Prostate gland (tissue), 2 donors: ENCODE results near the gene BCL7A. TPM values are rescaled to one million over a fixed set of nuclear protein-coding genes. Genes with fewer than 3 reads are reported as not detected.

Experiments
- DNase-seq: peaks from one replicate; pipeline ENCODE4 v3.0.0-alpha.2; 2019; ENCODE audit warnings: low spot score
- H3K27ac ChIP-seq, 2 donors: fragments of 200-600 bp; sonication (generic); 2 replicates each; pipeline ENCODE4 v1.5.1; 2017 to 2019
- H3K27me3 ChIP-seq: fragments of 200-600 bp; sonication (generic); replicated peaks from 2 replicates; pipeline ENCODE4 v1.5.1; 2019; ENCODE audit not compliant: insufficient read depth
- H3K36me3 ChIP-seq, 2 donors: fragments of 200-600 bp; sonication (generic); 1 replicate in 1 of 2; 2 replicates in 1 of 2; pipeline versions ENCODE4 v1.5.1 to v1.8.1; 2017 to 2019
- H3K4me1 ChIP-seq: fragments of 200-600 bp; sonication (generic); replicated peaks from 2 replicates; pipeline ENCODE4 v1.5.1; 2019
- H3K4me3 ChIP-seq, 2 donors: fragments of 200-600 bp; sonication (generic); 2 replicates each; pipeline ENCODE4 v1.5.1; 2017 to 2019
- H3K9me3 ChIP-seq: fragments of 200-600 bp; sonication (generic); 2 replicates; pipeline ENCODE4 v1.5.1; 2017
- POLR2A ChIP-seq: fragments of 450-650 bp; IDR thresholded peaks from one replicate; pipeline ENCODE4 v1.6.1; 2016; ENCODE audit warnings: antibody characterized with exemption, mild to moderate bottlenecking
- POLR2AphosphoS5 ChIP-seq: sonication (generic); formaldehyde crosslinking; IDR thresholded peaks from one replicate; pipeline ENCODE4 v1.6.1; 2017; ENCODE audit warnings: antibody characterized with exemption
- WGBS: methylation state at CpG from one replicate; pipeline ENCODE4 v1.1.5; 2018; 5-methylcytosine and 5-hydroxymethylcytosine counted together
- intact Hi-C: fragments of 100-400 bp; cut with DNase I; formaldehyde crosslinking; loops from one replicate; pipeline ENCODE4 v1.14.2; 2022
- total RNA-seq, 2 donors: library from RNA; depleted of rRNA; stranded (reverse); fragments of >200 nt; gene quantifications; one replicate each; pipeline ENCODE4 v1.1.0, GENCODE V29; 2016
- TF ChIP-seq, protein P1 (sequence below), 4 experiments: fragments of 200-600 bp in 2 of 4; fragments of 450-650 bp in 2 of 4; sonication (generic) in 2 of 4; IDR thresholded peaks; 1 replicate in 3 of 4; 2 replicates in 1 of 4; pipeline ENCODE4 v1.5.1; 2016 to 2019; ENCODE audit warnings: antibody characterized with exemption in 4 of 4, mild to moderate bottlenecking in 2 of 4, moderate library complexity in 2 of 4

Gene BCL7A
- total RNA-seq, 2 donors from 2014 or later: 10.3 to 15.4 TPM

DNA sequence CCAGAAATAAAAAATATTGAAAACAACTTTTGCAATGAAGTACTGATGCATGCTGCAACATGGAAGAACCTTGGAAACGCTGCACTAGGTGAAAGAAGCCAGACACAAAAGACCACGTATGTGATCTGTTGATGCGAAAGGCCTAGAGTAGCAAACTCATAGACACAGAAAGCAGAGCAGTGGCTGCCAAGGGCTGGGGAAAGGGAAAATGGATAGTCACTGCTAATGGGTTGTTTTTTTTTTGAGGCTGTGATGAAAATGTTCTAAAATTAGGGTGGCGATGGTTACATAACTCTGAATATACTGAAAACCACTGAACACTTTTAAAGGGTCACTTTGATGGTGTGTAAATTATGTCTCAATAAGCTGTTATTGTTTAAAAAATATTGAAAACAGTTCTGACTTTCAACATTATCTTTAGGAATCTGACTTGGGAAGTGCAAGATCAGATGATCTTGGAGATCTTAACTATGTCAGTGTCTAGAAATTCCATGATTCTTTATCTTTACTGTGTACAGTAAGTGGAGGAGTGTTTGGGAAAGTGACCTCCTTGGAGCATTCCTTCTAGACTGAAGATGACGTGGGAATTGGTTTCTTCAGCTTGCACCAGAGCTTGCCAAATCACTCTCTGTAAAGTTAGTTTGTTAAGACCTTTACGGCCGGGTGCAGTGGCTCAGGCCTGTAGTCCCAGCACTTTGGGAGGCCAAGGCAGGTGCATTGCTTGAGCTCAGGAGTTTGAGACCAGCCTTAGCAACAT is 69.3 kb downstream of the BCL7A start:
- no peaks in the 10 kb centered on the region for H3K4me1 ChIP-seq
- no peaks in the 10 kb centered on the region for H3K27me3 ChIP-seq
- no peaks in the 10 kb centered on the region for H3K9me3 ChIP-seq
- H3K4me3 ChIP-seq: no peak overlapping the region
- 33% methylated on average over 7 of the region's 7 CpGs for WGBS
- peak overlapping the region; percentile 18 to 30 for H3K27ac ChIP-seq
- intact Hi-C loops: no loop called here
- no peak for DNase-seq
- no peaks in the 10 kb centered on the region for H3K36me3 ChIP-seq
- TF ChIP-seq, protein P1, sequence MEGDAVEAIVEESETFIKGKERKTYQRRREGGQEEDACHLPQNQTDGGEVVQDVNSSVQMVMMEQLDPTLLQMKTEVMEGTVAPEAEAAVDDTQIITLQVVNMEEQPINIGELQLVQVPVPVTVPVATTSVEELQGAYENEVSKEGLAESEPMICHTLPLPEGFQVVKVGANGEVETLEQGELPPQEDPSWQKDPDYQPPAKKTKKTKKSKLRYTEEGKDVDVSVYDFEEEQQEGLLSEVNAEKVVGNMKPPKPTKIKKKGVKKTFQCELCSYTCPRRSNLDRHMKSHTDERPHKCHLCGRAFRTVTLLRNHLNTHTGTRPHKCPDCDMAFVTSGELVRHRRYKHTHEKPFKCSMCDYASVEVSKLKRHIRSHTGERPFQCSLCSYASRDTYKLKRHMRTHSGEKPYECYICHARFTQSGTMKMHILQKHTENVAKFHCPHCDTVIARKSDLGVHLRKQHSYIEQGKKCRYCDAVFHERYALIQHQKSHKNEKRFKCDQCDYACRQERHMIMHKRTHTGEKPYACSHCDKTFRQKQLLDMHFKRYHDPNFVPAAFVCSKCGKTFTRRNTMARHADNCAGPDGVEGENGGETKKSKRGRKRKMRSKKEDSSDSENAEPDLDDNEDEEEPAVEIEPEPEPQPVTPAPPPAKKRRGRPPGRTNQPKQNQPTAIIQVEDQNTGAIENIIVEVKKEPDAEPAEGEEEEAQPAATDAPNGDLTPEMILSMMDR (IDR thresholded peaks at IDR 0.05): no peak
- TF ChIP-seq POLR2AphosphoS5: no peak
- no peak for TF ChIP-seq POLR2A

DNA sequence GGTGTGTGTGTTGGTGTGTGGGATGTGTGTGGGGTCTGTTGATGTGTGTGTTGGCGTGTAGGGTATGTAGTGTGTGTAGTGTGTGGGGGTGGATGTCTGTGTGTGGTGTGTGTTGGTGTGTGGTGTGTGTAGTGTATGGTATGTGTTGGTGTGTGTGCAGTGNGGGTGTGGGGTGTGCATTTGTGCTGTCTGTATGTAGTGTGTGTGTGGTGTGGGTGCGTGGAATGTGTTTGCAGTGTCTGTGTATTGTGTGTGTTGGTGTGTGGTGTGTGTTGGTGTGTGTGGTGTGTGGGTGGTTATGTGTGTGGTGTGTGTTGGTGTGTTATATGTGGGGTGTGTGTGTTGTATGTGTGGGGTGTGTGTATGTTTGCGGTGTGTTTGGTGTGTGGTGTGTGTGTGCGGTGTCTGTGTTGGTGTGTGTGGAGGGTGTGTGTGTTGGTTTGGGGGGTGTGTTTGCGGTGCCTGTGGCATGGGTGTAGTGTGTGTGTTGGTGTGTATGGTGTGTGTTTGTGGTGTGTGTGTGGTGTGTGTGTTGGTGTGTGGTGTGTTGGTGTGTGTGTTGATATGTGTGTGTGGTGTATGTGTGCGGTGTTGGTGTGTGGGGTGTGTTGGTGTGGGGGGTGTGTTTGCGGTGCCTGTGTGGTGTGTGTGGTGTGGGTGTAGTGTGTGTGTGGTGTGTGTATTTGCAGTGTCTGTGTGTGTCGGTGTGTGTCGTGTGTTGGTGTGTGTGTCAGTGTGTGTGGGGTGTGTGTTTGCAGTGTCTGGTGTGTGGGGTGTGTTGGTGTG is 71.6 kb downstream of the BCL7A start:
- 88% methylated on average over 9 of the region's 9 CpGs for WGBS
- no peaks in the 10 kb centered on the region for H3K9me3 ChIP-seq
- no peaks in the 10 kb centered on the region for H3K27me3 ChIP-seq
- no peak for DNase-seq
- no peak overlapping the region for H3K27ac ChIP-seq
- no peak overlapping the region for H3K4me3 ChIP-seq
- intact Hi-C loops: no loop called here
- no peaks in the 10 kb centered on the region for H3K36me3 ChIP-seq
- peaks cover 22% of the 10 kb centered on the region for H3K4me1 ChIP-seq
- no peak for TF ChIP-seq POLR2A
- TF ChIP-seq POLR2AphosphoS5: no peak
- TF ChIP-seq, protein P1 (IDR thresholded peaks at IDR 0.05): no peak

DNA sequence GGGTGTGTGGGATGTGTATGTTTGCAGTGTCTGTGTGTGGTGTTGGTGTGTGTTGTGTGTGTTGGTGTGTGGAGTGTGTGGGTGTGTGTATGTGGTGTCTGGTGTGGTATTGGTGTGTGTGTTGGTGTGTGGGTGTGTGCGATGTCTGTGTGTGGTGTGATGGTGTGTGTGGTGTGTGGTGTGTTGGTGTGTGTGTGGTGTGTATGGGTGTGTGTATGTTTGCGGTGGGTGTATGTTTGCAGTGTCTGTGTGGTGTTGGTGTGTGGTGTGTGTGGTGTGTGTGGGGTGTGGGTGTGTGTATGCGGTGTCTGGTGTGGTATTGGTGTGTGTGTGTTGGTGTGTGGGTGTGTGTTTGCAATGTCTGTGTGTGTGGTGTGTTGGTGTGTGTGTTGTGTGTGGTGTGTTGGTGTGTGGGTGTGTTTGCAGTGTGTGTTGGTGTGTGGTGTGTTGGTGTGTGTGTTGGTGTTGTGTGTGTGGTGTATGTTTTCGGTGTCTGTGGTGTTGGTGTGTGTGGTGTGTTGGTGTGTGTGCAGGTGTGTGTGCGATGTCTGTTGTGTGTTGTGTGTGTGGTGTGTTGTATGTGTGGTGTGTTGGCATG is 72.6 kb downstream of the BCL7A start:
- Histone ChIP-seq H3K4me3 (no peak overlapping the region), H3K27me3 (no peaks in the 10 kb centered on the region), H3K27ac (no peak overlapping the region), H3K9me3 (no peaks in the 10 kb centered on the region), H3K36me3 (no peaks in the 10 kb centered on the region), H3K4me1 (peaks cover 27% of the 10 kb centered on the region)
- intact Hi-C loops: no loop called here
- no peak for DNase-seq
- TF ChIP-seq, protein P1 (IDR thresholded peaks at IDR 0.05): no peak
- TF ChIP-seq POLR2A (no peak), POLR2AphosphoS5 (no peak)
- 95% methylated on average over 5 of the region's 5 CpGs for WGBS

DNA sequence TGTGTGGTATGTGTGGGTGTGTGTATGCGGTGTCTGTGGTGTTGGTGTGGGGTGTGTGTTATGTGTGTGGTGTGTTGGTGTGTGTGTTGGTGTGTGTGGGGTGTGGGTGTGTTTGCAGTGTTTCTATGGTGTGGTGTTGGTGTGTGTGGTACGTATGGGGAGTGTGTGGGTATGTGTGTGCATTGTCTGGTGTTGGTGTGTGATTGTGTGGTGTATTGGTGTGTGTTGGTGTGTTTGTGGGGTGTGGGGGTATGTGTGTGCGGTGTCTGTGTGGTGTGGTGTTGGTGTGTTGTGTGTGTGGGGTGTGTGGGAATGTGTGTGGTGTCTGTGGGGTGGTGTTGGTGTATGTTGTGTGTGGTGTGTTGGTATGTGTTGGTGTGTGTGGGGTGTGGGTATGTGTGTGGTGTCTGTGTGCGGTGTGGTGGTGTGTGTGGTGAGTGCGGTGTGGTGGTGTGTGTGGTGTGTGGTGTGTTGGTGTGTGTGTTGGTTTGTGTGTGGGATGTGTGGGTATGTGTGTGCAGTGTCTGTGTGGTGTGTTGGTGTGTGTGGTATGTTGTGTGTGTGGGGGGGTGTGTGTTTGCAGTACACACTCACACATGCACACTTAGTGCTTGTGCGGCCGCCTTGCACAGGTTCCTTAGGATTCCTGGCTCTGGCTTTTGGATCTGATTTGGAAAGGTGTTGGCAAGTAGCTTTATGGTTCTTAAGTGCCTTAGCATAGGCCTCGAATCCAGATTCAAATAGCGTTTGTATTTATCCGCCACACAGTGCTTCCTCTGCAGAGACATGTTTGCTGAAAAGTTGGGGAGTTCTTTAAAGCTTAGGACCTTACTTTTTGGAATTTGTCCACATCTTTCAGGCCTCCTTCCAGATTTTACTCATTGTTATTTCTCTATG is 73.3 kb downstream of the BCL7A start:
- Histone ChIP-seq H3K9me3 (no peaks in the 10 kb centered on the region), H3K27me3 (no peaks in the 10 kb centered on the region), H3K4me3 (no peak overlapping the region), H3K4me1 (peaks cover 34% of the 10 kb centered on the region), H3K36me3 (no peaks in the 10 kb centered on the region), H3K27ac (no peak overlapping the region)
- TF ChIP-seq POLR2A (no peak), POLR2AphosphoS5 (no peak)
- TF ChIP-seq, protein P1 (IDR thresholded peaks at IDR 0.05): no peak
- intact Hi-C loops: no loop called here
- 54% methylated on average over 10 of the region's 10 CpGs for WGBS
- DNase-seq: no peak
